Forelimb muscle (tissue), 1 donor: ENCODE measurements around the gene PES1. TPM values are rescaled to one million over a fixed set of nuclear protein-coding genes. Genes with fewer than 3 reads are reported as not detected.
"Not testable (repeated sequence)": the region's sequence is repeated elsewhere in the genome, so short reads cannot be mapped to it uniquely, and the experiment has no call there.

ENCODE experiments used
- DNase-seq: peaks from one replicate; pipeline ENCODE4 v3.0.0-alpha.2; 2013; ENCODE audit warnings: low read depth
- polyA plus RNA-seq: library from polyadenylated mRNA; unstranded; fragments of 120-200 nt; gene quantifications from one replicate; pipeline ENCODE4 v1.2.1, GENCODE V29; 2013; ENCODE audit not compliant: insufficient read length

Gene PES1
- polyA plus RNA-seq: 46.2 TPM

GRCh38 chr22:30591588-30592359, at the start of gene PES1:
PES1 (minus strand) TSS chr22:30591910; CDS start chr22:30591833, 77 bp downstream.
- DNase-seq: peak; percentile 99

- no peak for DNase-seq
Measured at GRCh38 chr22:30640839-30641430, 49.2 kb upstream of the PES1 start.

- DNase-seq: no peak
Measured at GRCh38 chr22:30640361-30640760, 48.7 kb upstream of the PES1 start.

- DNase-seq: no peak
Measured at GRCh38 chr22:30637701-30638114, 46.0 kb upstream of the PES1 start.

- no peak for DNase-seq
Measured at GRCh38 chr22:30636226-30637077, 44.7 kb upstream of the PES1 start.

- peak; percentile 28 for DNase-seq
Measured at GRCh38 chr22:30635273-30636225, 43.8 kb upstream of the PES1 start, which contains the start of gene SLC35E4. SLC35E4 (plus strand) TSS chr22:30635781; CDS start chr22:30636451, 670 bp downstream.

- peak; percentile 36 for DNase-seq
Measured at GRCh38 chr22:30634471-30635233, 42.9 kb upstream of the PES1 start.

GRCh38 chr22:30631469-30631868, 39.8 kb upstream of the PES1 start:
- DNase-seq: not testable (repeated sequence)

GRCh38 chr22:30628491-30628890, 36.8 kb upstream of the PES1 start:
- no peak for DNase-seq

GRCh38 chr22:30627471-30627870, 35.8 kb upstream of the PES1 start:
- no peak for DNase-seq

- DNase-seq: no peak
Measured at GRCh38 chr22:30626413-30626812, 34.7 kb upstream of the PES1 start.

- not testable (repeated sequence) for DNase-seq
Measured at GRCh38 chr22:30619909-30620308, 28.2 kb upstream of the PES1 start.

GRCh38 chr22:30617819-30618218, 26.1 kb upstream of the PES1 start:
- no peak for DNase-seq

- no peak for DNase-seq
Measured at GRCh38 chr22:30615543-30615954, 23.8 kb upstream of the PES1 start.

- no peak for DNase-seq
Measured at GRCh38 chr22:30614879-30615278, 23.2 kb upstream of the PES1 start.

- no peak for DNase-seq
Measured at GRCh38 chr22:30614268-30614667, 22.6 kb upstream of the PES1 start.

- DNase-seq: no peak
Measured at GRCh38 chr22:30612789-30613188, 21.1 kb upstream of the PES1 start.

- DNase-seq: no peak
Measured at GRCh38 chr22:30611197-30611596, 19.5 kb upstream of the PES1 start.

GRCh38 chr22:30610299-30610698, 18.6 kb upstream of the PES1 start:
- no peak for DNase-seq
